SH-SY5Y (cell line): ENCODE data around the gene GRID2.

Experiments
- GATA2 ChIP-seq: IDR thresholded peaks from 2 replicates; pipeline ENCODE4 v1.6.1; 2011; ENCODE audit warnings: mild to moderate bottlenecking, low read depth, low read length
- GATA3 ChIP-seq: IDR thresholded peaks from 2 replicates; pipeline ENCODE4 v1.6.1; 2011; ENCODE audit warnings: low read depth, mild to moderate bottlenecking, low read length, moderate library complexity

GRCh38 chr4:93317057-93317456 is 1013.3 kb downstream of the GRID2 start:
- TF ChIP-seq GATA3 = no peak
- no peak for TF ChIP-seq GATA2
